Mucosa of stomach (tissue), 1 donor: ENCODE measurements around the gene FBXL17.

Experiments
- H3K27me3 ChIP-seq: one replicate; pipeline ENCODE4 v1.7.0; 2013; ENCODE audit warnings: mild to moderate bottlenecking, low read length; ENCODE audit not compliant: control insufficient read depth, insufficient read depth
- H3K36me3 ChIP-seq: one replicate; pipeline ENCODE4 v1.7.0; 2013; ENCODE audit warnings: low read length; ENCODE audit not compliant: control insufficient read depth, insufficient read depth
- H3K4me1 ChIP-seq: one replicate; pipeline ENCODE4 v1.7.0; 2013; ENCODE audit warnings: mild to moderate bottlenecking, low read length; ENCODE audit not compliant: control insufficient read depth, insufficient read depth
- H3K4me3 ChIP-seq: one replicate; pipeline ENCODE4 v1.7.0; 2013; ENCODE audit warnings: low read length
- H3K9ac ChIP-seq: one replicate; pipeline ENCODE4 v1.7.0; 2013; ENCODE audit warnings: mild to moderate bottlenecking, low read length, moderate library complexity
- H3K9me3 ChIP-seq: one replicate; pipeline ENCODE4 v1.7.0; 2013; ENCODE audit warnings: mild to moderate bottlenecking, low read length, moderate library complexity; ENCODE audit not compliant: control insufficient read depth
- donor health status: Pancreatic carcinoma.

The FBXL17 gene

DNA sequence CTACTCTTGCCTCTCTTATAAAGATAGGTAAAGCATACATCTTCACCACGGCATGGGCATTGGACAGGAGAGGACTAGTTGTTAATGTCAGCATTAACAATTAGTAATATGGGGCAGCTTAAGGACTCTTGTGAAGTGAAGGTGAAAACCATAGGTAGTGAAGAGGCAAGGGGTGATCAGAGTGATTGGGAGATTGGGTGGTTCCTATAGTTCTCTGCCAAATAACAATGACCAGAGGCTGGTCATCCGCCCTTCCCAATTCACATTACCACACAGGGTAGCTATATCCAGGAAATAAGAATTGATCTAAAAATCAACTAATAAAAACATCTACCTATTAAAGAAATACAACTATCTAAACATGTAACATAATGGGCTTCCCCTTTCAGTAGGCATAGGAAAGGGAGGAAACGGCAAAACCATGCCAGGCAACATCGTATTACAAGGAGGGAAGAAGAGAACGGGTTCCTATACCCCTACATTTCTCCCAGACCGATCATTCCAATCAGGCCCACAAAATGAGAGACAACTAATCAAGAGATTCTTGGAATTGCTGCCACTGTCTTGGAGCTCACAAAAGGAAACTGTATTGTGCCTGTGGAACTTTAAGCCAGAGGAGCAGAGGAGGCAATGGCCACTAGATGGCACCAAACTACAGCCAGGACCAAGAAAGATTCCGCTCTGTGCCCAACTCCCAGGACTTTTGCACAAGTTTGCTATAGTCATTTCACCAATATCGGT lies 121.6 kb downstream of the FBXL17 start:
- no peak overlapping the region for H3K4me3 ChIP-seq
- no peak overlapping the region for H3K9ac ChIP-seq
- H3K36me3 ChIP-seq = no peaks in the 10 kb centered on the region
- no peaks in the 10 kb centered on the region for H3K27me3 ChIP-seq
- H3K9me3 ChIP-seq = no peaks in the 10 kb centered on the region
- H3K4me1 ChIP-seq = no peaks in the 10 kb centered on the region

DNA sequence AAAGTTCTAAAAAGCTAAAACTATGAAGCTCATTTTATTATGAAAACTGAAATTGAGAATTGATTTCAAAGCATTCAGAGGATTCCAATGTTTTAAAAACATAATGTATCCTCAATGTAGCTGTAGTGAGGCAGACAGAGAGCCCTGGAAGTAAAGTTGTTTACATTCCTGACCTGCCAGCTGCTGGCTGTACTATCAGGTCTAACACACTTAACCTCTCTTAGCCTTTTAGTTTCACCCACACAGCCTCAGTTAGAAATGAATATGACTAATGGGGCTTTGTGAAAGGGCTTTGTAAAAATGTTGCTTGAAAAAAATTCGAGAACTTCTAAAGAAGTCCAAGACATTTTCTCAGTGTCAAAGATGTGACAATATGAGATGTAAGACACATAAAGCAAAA lies 122.6 kb downstream of the FBXL17 start:
- H3K27me3 ChIP-seq = no peaks in the 10 kb centered on the region
- no peaks in the 10 kb centered on the region for H3K4me1 ChIP-seq
- no peak overlapping the region for H3K9ac ChIP-seq
- no peak overlapping the region for H3K4me3 ChIP-seq
- H3K36me3 ChIP-seq = no peaks in the 10 kb centered on the region
- H3K9me3 ChIP-seq = no peaks in the 10 kb centered on the region

DNA sequence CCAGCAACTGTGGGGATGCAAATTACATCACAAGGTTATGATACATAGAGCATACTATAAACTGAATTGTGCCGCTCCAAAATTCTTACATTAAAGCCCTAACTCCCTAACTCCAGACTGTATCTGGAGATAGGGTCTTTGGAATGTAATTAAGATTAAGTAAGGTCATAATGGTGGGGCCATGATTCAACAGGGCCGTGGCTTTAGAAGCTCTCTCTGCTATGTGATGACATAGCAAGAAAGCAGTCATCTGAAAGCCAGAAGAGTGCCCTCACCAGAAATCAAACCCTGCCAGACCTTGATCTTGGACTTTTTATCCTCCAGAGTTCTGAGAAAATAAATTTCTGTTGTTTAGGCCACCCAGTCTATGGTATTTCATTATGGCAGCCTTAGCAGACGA lies 123.9 kb downstream of the FBXL17 start:
- Histone ChIP-seq H3K4me1 (no peaks in the 10 kb centered on the region), H3K27me3 (no peaks in the 10 kb centered on the region), H3K36me3 (no peaks in the 10 kb centered on the region), H3K9me3 (no peaks in the 10 kb centered on the region), H3K9ac (no peak overlapping the region), H3K4me3 (no peak overlapping the region)

DNA sequence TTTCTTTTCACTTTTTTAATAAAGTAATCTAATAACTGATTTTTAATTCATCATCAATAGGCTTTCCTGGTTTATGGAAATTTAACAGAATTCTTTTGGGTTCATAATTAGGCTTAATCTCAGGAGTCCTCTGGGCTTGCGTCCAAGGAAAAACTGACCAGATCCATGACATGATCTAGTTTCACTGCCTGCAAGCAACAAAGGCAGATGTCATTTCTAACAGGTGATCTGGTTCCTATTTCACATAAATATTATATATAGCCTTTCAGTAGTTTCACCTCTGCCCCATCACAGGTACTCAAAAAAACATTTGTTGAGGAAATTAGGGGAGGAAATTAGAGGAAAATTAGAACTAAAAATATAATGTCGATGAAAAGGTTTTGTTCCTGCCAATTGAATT lies 126.4 kb downstream of the FBXL17 start:
- Histone ChIP-seq H3K4me3 (no peak overlapping the region), H3K4me1 (no peaks in the 10 kb centered on the region), H3K36me3 (no peaks in the 10 kb centered on the region), H3K27me3 (no peaks in the 10 kb centered on the region), H3K9me3 (no peaks in the 10 kb centered on the region), H3K9ac (no peak overlapping the region)

DNA sequence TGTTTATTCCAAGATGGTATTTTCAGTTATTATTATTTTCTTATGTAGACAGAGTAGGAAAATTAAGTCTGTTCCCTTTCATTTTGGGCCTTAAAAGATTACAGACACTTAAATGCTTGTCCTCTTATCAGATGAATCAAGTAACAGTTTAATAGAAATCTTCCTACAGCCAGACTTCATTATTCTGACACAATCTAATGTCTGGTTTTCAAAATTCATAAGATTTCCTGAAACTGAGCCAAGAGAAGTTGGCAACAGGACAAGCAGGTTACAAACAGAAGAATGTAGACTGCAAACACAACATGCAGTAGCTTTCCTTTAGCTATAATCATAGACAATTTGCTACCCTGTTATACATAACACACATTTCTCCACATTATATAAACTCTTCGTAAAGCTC lies 130.5 kb downstream of the FBXL17 start:
- Histone ChIP-seq H3K4me3 (no peak overlapping the region), H3K4me1 (no peaks in the 10 kb centered on the region), H3K36me3 (no peaks in the 10 kb centered on the region), H3K9me3 (no peaks in the 10 kb centered on the region), H3K9ac (no peak overlapping the region), H3K27me3 (no peaks in the 10 kb centered on the region)

DNA sequence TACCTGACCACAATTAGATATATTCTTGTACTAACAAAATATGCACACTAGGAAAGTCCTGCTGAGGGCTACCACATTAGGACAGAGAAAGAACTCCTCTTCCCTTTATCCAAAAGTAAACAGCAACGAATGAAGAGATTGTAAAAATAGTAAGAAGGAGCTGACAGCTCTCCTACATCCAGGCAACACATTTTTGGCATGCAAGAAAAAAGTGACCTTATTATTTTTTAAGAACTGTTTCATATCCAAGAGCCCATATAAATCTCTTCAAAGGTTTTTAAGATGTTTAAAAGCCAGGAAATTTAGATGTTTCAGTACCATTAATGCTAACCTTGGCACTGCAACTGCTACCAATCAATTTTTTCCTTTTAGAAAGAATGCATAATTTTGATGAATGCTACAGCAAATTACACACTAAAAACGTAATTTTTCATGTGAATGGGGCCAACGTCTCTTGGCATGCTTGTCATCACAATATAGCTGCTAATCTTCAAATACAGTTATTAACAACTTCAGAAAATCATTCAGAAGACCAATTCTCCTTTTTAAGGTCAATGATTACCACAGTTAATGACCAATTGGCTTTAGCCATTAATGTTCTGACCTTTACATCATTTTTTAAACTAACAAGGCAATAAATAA lies 132.0 kb downstream of the FBXL17 start:
- Histone ChIP-seq H3K9me3 (no peaks in the 10 kb centered on the region), H3K4me1 (no peaks in the 10 kb centered on the region), H3K36me3 (no peaks in the 10 kb centered on the region), H3K4me3 (no peak overlapping the region), H3K27me3 (no peaks in the 10 kb centered on the region), H3K9ac (no peak overlapping the region)

DNA sequence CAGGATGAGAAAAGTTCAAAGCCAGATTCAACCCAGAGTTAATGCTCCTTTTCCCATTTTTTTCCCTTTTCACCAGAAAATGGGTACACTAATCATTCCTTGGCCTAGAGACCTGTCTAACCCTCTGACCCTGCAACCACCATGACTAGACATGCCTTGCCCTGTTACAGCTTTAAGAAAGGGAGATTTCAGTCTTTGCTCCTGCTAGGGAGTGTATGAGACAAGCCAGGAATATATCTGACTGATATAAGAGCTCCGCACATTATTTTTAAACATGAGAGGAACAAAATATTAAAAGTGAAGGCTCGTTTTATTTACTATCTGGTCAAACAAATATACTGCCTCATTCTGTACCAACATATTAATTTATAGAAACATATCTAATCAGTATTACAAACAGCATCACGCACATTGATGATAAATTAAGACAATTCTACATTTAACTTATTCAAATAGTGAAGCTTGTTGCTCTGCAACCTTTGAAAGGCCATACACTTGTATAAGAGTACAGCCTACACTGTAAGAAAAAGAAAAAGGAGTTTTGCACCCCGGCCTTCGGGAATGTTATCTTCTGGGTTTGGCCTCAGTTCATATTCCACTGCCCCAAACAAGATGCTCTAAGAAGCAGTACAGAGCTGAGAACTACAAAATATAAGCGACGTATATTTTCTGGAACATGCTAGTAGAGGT lies 132.7 kb downstream of the FBXL17 start:
- H3K4me1 ChIP-seq = no peaks in the 10 kb centered on the region
- H3K27me3 ChIP-seq = no peaks in the 10 kb centered on the region
- H3K9ac ChIP-seq = no peak overlapping the region
- no peaks in the 10 kb centered on the region for H3K9me3 ChIP-seq
- no peak overlapping the region for H3K4me3 ChIP-seq
- H3K36me3 ChIP-seq = no peaks in the 10 kb centered on the region

DNA sequence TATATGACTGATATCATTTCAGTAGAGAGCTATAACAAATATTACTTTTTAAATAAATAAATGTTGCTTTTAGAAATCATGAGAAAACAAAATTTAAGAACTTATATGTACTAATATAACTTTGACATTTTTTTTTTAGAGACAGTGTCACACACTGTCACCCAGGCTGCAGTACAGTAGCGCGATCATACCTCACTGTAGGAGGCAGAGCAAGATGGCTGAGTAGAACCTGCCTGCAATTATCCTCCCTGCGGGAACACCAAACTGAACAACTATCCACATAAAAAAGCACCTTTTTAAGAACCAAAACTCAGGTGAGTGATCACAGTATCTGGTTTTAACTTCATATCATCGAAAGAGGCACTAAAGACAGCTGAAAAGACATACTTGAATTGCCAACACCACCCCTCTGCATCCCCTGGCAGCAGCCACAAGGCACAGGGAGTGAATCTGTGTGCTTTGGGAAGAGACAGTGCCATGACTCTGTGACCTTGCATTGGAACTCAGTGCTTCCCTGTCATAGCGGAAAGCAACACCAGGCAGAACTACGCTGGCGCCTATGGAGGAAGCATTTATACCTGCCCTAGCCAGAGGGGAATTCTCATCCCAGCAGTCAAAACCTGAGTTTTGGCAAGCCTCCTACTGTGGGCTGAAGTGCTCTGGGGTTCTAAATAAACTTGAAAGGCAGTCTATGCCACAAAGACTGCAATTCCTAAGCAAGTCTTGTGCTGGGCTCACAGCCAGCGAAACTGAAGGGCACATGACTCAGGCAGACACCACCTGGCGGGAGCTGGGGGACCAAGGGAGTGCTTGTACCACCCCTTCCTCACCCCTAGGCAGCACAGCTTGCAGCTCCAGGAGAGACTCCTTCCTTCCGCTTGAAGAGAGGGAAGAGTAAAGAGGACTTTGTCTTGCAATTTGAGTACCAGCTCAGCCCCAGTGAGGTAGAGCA lies 142.7 kb downstream of the FBXL17 start:
- Histone ChIP-seq H3K4me3 (no peak overlapping the region), H3K36me3 (no peaks in the 10 kb centered on the region), H3K9me3 (no peaks in the 10 kb centered on the region), H3K27me3 (no peaks in the 10 kb centered on the region), H3K9ac (no peak overlapping the region), H3K4me1 (no peaks in the 10 kb centered on the region)

DNA sequence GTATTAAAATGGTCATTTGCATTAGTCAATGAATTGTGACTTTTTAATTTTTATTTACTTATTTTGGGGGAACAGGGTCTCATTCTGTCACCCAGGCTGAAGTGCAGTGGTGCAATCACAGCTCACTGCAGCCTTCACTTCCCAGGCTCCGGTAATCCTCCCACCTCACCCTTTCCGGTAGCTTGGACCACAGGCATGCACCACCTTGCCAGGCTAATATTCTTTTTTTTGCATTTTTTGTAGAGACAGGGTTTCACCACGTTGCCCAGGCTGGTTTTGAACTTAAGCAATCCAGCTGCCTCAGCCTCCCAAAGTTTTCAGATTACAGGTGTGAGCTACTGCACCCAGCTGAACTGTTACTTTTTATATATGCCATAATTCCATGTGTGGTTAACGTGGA lies 143.4 kb downstream of the FBXL17 start:
- no peaks in the 10 kb centered on the region for H3K9me3 ChIP-seq
- no peaks in the 10 kb centered on the region for H3K36me3 ChIP-seq
- no peaks in the 10 kb centered on the region for H3K4me1 ChIP-seq
- H3K4me3 ChIP-seq = no peak overlapping the region
- no peaks in the 10 kb centered on the region for H3K27me3 ChIP-seq
- no peak overlapping the region for H3K9ac ChIP-seq

DNA sequence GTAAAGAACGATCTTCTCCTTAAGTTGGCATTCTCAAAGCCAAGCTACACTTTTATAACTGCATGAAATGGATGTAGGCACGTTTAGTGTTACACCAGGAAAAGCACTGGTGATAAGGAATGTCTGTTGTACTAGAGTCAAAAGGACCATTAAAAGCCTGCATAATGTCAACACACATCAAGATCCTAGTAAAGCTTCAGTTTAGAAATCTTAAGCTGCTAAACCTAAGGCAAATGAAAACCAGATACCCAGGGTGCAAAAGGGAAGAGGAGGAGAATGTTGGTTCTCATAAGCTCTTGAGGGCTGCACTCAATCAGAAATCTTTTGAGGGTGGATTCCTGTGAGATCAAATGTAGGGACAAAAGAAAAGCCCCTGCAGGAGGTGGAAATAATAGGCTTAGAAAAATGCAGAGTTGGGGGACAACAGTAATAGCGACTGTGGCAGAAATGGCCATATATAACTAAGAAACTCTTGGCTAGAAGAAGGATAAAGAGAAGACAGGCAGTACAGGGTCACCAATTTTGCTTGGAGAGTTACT lies 148.2 kb downstream of the FBXL17 start:
- H3K9me3 ChIP-seq = no peaks in the 10 kb centered on the region
- H3K4me1 ChIP-seq = no peaks in the 10 kb centered on the region
- no peak overlapping the region for H3K4me3 ChIP-seq
- no peak overlapping the region for H3K9ac ChIP-seq
- H3K36me3 ChIP-seq = no peaks in the 10 kb centered on the region
- H3K27me3 ChIP-seq = no peaks in the 10 kb centered on the region

DNA sequence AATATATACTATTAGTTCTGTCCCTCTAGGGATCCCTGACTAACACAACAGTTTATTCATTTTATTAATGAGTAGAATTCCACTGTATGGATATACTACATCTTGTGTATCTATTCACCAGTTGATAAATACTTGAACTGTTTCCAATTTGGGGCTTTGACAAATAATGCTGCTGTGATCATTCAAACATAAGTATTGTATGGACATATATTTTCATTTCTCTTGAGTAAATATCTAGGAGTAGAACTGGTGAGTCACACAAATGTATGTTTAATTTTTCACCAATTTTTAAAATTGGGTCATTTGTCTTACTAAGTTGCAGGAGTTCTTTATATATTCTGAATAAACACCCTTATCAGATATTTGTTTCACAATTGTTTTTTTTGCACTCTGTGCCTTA lies 149.1 kb downstream of the FBXL17 start:
- Histone ChIP-seq H3K9ac (no peak overlapping the region), H3K27me3 (no peaks in the 10 kb centered on the region), H3K4me3 (no peak overlapping the region), H3K4me1 (no peaks in the 10 kb centered on the region), H3K36me3 (no peaks in the 10 kb centered on the region), H3K9me3 (no peaks in the 10 kb centered on the region)
